AG08396 (cell line): Measurements from ENCODE around the gene TCF23.
A peak's percentile ranks its signal among the peaks of the same experiment; 100 is the strongest.
"Not testable (repeated sequence)": the region's sequence is repeated elsewhere in the genome, so short reads cannot be mapped to it uniquely, and the experiment has no call there.

Source experiments
- DNase-seq: peaks from one replicate; pipeline ENCODE4 v3.0.0; 2012; ENCODE audit warnings: low spot score, mixed read lengths

The TCF23 gene

DNA sequence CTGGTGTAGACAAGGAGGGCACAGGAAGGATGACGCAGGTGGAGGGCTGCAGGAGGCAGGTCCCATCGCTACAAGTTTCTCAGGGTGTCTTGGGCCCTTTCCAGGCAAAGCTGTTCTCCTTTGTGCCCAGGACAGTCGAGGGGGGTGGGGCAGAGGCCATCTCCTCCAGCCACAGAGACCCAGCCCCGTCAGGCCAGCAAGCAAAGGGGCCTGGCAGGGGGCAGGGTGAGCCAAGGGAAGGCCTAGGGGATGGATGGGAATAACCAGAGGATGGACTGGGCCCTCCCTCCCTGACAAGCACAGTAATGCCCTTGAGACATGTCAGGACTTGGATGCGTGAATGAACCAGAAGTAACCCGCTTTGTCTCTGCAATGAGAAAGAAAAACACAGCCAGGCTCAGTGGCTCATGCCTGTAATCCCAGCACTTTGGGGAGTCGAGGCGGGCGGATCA, 6.3 kb downstream of the TCF23 start:
- no peak for DNase-seq

DNA sequence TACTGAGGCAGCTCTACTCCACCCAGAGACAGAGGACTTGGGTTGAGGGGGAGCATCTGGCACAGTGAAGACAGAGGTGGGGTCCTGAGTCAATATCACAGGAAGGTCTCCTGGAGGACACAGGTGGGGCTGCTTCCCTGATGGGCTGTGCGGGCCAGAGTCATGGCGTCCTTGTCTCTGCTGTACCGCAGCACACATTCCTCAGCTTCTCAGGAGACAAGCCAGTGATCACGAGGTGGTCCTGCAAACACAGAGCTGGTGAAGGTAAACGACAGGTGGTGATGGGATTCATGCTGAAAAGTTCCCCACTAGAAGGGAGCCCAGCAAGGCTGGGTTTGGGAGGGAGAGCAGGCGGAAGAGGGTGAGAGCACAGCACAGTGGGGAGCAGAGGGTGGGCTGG, 9.7 kb downstream of the TCF23 start:
- no peak for DNase-seq

GRCh38 chr2:27159271-27159670, 10.5 kb downstream of the TCF23 start:
- no peak for DNase-seq

- DNase-seq = no peak
Measured at GRCh38 chr2:27160191-27160590, 11.4 kb downstream of the TCF23 start.

- DNase-seq = peak; percentile 47
Measured at GRCh38 chr2:27162151-27163121, 13.6 kb downstream of the TCF23 start.

DNA sequence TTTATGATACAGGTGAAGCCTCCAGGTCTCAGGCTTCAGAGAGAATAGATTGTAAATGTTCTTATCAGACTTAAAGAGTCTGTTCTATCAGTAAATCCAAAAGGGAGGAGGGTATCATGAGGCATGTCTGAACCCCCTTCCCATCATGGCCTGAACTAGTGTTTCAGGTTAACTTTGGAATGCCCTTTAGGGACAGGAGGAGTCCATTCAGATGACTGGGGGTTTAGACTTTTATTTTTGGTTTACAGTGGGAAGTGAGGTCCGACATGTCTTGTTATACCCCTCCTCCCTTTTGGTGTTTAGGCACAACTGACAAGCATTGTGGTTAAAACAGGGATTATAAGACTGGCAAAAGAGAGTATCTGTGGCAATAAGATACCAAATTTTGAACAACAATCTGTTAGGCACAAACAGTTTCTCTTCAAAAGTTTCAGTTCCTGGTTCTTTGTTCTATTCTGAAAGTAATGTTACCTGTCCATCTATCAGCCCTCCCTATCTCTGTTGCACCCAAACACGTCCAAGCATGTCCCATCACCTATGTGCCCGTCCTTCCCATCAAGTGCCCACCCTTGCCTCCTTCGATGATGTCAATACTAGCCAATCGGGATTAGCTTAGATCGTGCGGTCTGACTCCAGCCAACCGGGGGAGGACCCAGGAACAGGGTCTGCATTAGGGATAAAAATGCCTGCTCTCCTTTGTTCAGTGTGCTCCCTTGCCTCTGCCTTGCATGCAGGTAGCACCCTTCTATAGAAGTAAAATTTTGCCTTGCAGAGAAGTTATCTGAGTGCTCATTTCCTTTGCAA, 16.4 kb downstream of the TCF23 start:
- no peak for DNase-seq

DNA sequence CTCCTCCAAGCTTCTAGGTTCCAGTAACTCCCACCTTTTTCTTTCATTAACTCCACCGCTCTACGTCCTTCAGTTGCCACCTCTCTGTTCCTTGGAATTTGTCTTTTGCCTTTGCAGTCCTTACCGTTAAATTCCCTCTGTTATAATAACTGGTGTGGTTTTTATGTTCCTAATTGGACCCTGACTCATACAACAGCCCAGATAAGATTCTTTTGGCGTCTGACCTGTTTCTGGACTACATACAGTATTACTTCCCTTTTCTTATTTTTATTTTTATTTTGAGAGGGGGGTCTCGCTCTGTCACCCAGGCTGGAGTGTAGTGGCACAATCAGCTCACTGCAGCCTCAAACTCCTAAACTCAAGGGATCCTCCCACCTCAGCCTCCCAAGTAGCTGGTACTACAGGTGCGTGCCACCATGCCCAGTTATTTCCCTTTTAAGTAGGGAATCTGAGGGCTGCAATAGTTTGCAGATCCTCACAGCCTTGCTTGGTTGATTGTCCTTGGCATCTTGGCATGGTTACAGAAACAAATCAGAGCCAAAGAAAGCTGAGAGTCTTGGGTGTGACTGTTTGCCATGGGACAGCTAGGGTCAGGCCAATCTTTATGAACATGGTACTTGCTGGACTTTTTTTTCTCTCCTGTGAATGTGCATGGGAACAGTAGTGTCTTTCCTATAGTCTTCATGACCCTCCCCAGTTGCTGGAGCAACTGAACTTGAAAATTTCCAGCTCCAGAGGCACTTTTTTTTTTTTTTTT, 22.0 kb downstream of the TCF23 start:
- no peak for DNase-seq

DNA sequence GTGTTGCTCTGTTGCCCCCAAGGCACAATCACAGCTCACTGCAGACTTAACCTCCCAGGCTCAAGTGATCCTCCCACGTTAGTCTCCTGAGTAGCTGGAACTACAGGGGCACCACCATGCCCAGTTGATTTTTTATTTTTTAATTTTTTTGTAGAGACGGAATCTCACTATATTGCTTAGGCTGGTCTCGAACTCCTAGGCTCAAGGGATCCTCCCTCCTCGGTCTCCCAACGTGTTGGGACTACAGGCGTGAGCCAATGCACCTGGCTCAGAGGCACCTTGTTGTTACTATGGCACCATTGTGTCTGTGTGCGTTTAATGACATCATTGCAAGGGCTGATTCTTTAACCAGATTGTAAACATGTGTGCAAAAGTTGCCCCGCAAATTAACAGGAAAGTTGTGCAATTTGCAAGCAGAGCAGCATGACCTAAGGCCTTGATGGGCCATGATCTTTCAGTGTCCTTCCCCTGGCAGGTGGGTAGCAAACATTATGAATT, 22.6 kb downstream of the TCF23 start:
- no peak for DNase-seq

GRCh38 chr2:27174638-27175037, 25.8 kb downstream of the TCF23 start:
- no peak for DNase-seq

- DNase-seq = no peak
Measured at GRCh38 chr2:27175330-27175729, 26.5 kb downstream of the TCF23 start.

- DNase-seq = not testable (repeated sequence)
Measured at GRCh38 chr2:27175781-27176180, 27.0 kb downstream of the TCF23 start.

- no peak for DNase-seq
Measured at GRCh38 chr2:27177441-27178351, 28.9 kb downstream of the TCF23 start.

DNA sequence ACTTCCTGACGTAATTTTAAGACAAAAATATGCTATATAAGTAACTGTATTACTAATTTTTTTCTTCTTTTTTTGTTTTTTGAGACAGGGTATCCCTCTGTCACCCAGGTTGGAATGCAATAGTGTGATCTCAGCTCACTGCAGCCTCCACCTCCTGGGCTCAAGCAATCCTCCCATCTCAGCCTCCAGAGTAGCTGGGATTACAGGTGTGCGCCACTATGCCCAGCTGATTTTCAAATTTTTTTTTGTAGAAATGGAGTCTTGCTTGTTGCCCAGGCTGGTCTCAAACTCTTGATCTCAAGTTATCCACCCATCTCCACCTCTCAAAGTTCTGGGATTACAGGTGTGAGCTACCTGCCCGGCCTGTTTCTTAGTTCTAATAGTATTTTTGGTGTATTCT, 29.7 kb downstream of the TCF23 start:
- no peak for DNase-seq

- no peak for DNase-seq
Measured at GRCh38 chr2:27179344-27180000, 30.7 kb downstream of the TCF23 start.

- no peak for DNase-seq
Measured at GRCh38 chr2:27182346-27182745, 33.5 kb downstream of the TCF23 start.

DNA sequence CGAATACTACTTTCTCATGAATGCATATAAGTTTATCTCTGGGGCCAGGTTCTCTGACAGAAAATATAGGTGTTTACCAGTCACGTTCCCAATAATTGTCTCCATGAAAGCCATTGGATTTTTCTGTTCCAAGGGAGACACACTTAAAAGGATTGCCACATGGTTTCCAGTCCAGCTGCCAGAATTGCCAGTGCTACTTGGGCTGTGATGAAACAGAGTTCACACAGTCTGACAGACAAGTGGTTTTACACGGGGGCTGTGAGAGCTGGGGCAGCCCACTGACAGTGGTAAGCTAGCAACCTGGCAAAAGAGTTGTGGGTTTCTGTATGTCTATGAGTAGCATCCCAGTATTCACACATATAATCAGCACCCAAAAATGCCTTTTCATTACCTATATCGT, 35.3 kb downstream of the TCF23 start:
- no peak for DNase-seq

- no peak for DNase-seq
Measured at GRCh38 chr2:27185331-27186026, 36.7 kb downstream of the TCF23 start.

GRCh38 chr2:27186613-27187345, 38.0 kb downstream of the TCF23 start:
- DNase-seq = no peak

DNA sequence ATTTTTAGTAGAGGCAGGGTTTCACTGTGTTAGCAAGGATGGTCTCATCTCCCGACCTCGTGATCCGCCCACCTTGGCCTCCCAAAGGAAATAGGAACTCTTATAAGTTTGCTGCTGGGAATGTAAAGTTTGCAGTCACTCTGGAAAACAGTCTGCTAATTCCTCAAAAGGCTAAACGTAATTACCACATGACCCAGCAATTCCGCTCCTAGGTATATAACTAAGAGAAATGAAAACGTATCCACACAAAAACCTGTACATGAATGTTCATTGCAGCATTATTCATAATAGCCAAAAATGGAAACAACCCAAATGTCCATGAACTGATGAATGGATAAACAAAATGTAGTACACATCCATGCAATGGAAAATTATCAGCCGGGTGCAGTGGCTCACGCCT, 41.2 kb downstream of the TCF23 start:
- DNase-seq = no peak
